NCI-H2196 (cell line): ENCODE data around the gene KLHDC10.
"Not testable (repeated sequence)": the region's sequence is repeated elsewhere in the genome, so short reads cannot be mapped to it uniquely, and the experiment has no call there.

ENCODE experiments used
- DNase-seq: peaks from one replicate; lab custom pipeline; 2025; ENCODE audit not compliant: unreplicated experiment; lab: John Stamatoyannopoulos, UW

Gene KLHDC10, protein sequence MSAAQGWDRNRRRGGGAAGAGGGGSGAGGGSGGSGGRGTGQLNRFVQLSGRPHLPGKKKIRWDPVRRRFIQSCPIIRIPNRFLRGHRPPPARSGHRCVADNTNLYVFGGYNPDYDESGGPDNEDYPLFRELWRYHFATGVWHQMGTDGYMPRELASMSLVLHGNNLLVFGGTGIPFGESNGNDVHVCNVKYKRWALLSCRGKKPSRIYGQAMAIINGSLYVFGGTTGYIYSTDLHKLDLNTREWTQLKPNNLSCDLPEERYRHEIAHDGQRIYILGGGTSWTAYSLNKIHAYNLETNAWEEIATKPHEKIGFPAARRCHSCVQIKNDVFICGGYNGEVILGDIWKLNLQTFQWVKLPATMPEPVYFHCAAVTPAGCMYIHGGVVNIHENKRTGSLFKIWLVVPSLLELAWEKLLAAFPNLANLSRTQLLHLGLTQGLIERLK

DNA sequence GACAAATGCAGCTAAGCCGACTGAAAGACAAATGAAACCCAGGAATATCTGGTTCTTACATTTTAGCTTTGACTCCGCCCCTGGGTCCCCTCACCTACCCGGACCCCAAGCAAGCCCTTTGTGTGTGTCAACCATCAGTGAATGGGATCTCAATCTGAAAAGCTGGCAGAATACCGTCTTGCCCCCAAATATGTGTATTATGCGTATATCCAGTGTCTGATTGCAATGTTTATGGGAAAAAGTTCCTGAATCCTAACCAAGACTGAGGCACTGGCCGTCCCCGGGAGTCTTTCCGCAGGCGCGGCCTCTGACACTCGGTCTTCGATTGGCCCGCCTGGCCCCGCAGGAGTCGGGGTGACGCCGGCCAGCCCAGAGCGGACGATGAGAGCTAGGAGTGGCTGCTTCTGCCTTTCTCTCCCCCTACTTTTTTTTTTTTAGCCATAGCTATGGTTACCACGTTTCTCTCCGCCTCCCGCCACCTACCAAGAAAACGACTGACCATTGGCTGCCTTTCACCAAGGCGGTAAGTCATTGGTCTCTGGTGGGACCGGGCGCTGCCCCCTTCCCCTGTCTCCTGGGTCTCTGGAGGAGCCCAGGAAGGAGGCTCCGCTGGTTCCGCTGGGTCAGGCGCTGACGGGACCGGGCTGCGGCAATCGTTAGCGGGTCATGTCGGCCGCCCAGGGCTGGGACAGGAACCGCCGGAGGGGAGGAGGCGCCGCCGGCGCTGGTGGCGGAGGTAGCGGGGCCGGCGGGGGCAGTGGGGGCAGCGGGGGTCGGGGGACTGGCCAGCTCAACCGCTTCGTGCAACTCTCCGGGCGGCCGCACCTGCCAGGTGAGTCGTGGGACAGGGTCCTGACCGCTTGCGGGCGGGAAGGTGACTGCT lies at the start of gene KLHDC10:
Gene KLHDC10, plus strand, starts transcription at position 557 of the 883 bp plus-strand sequence. Its CDS starts 110 bp downstream, at position 667.
- DNase-seq: peak; percentile 97

DNA sequence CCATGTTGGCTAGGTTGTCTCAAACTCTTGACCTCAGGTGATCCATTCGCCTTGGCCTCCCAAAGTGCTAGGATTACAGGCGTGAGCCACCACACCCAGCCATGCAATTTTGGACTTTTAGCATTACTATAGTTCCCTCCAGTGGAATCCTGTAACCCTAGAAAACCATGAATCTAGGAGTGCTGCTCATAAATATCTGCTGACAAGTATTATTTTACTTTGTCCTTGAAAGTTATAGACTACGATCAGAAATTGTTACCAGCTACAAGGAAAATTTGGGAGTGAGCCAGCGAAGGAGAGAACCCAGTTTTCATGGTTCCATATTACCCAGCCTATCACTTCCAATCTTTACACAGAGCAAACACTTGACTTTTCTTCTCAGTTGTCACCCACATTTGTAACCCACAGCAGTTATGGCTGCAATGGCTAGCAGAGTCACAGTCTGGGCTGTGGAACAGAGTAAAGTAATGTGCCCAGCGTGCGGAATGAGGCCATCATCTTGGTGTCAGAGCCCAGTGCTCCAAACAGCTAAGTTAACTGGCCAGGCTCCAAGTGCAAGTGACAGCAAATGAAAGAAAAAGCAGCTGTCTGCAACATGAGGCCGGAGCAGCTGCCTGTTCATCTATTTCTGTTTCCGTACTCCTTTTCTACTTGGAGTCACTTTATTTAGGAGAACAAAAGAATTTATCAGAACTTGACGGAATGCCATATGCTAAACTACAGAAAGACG lies 49.1 kb upstream of the KLHDC10 start:
- DNase-seq: no peak

DNA sequence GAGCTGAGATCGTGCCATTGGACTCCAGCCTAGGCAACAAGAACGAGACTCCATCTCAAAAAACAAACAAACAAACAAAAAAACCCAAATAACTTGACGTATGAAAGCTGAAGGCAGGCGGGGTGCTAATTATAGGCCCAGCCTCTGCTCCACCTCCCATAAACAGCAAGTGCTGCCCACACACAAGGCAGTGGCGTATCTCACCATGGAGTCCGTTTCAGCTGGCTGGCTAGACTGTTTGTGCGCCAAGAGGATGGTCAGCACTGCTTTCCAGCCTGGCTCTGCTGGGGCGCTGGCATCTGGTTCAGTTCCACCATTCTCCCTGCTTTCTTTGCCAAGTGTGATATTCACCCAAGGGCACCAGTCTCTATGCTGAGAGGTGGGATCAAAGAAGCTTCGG lies 48.2 kb upstream of the KLHDC10 start:
- no peak for DNase-seq

DNA sequence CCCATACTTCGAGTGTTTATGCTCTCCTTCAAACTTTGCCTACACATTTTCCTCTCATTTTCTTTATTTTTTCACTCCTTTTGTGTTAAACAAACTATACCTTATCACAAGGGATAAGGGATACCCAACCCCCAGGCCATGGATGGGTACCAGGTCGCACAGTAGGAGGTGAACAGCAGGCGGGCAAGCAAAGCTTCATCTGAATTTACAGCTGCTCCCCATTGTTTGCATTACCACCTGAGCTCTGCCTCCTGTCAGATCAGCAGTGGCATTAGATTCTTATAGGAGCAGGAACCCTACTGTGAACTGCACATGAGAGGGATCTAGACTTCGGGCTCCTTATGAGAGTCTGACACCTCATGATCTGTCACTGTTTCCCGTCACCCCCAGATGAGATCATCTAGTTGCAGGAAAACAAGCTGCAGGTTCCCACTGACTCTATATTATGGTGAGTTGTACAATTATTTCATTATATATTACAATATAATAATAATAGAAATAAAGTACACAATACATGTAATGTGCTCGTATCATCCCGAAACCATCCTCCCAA lies 47.6 kb upstream of the KLHDC10 start:
- DNase-seq: no peak

DNA sequence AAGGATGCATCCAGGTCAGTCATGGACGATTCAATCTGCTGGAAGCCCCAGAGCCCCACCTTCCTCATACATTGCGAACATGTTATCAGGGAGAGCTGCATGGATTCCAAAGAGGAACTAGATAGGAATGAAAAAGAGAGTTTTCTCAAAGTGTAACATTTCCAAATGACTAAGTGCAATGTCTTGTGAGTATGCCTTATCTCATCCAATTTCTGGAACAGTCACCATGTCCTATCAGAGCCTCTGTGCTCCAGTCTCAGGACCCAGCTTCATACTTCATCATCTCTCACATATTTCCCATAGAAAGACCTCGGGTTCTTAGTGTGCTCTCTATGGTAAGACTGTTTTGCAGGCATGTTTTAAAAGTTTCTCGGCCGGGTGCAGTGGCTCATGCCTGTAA lies 45.9 kb upstream of the KLHDC10 start:
- no peak for DNase-seq

DNA sequence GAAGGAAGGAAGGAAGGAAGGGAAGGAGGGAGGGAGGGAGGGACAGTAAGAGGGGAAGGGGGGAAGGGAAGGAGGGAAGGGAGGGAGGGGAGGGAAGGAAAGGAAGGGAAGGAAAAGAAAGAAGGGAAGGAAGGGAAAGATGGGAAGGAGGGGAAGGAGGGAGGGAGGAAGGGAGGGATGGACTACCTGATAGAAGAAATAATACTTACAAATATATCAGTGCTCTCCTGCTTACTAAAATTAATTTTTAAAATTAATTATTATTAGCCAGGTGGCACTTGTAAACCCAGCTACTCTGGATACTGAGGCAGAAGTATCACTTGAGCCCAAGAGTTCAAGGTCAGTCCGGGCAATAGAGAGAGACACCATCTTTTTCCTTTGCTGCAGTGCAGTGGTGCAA lies 37.6 kb upstream of the KLHDC10 start:
- no peak for DNase-seq

DNA sequence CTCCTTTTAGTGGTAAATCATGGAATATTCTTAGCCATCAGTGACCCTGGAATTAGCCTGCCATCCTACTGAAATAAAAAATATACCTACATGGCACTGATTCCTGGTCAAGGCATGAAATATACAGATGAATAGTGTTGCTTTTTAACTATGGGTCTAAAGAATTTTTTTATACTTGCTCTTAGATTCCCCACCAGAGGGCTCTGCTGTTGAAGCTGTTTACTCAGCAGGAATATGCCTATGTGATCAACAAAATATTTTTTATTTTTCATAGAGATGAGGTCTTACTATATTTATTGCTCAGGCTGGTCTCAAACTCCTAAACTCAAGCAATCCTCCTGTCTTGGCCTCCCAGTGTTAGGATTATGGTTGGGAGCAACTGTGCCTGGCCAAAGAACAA lies 32.6 kb upstream of the KLHDC10 start:
- DNase-seq: peak; percentile 13

DNA sequence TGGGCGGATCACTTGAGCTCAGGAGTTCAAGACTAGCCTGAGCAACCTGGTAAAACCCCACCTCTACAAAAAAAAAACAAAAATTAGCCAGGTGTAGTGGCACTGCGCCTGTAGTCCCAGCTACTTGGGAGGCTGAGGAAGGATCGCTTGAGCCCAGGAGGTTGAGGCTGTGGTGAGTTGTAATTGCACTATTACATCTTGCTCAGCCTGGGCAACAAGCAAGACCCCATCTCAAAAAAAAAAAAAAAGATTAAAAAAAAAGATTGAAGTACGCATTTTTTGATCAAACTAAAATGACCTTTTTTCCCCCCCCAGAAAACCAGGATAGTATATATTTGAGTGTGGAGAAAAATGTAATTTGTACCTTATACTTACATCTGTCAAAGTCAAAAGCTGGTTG lies 29.8 kb upstream of the KLHDC10 start:
- no peak for DNase-seq

DNA sequence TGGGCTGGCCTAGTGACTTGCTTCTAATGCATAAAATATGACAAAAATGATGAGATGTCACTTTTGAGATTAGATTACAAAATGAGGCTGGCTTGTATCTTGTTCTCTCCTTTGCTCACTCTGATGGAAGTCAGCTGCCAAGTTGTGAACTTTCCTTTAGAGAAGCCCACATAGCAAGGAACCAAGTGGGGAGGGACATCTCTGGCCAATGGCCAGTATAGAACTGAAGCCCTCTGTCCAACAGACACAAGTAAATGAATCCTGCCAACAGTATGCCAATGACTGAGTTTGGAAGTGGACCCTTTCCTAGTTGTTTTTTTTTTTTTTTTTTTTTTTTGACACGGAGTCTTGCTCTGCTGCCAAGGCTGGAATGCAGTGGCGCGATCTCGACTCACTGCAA lies 22.5 kb upstream of the KLHDC10 start:
- DNase-seq: no peak

DNA sequence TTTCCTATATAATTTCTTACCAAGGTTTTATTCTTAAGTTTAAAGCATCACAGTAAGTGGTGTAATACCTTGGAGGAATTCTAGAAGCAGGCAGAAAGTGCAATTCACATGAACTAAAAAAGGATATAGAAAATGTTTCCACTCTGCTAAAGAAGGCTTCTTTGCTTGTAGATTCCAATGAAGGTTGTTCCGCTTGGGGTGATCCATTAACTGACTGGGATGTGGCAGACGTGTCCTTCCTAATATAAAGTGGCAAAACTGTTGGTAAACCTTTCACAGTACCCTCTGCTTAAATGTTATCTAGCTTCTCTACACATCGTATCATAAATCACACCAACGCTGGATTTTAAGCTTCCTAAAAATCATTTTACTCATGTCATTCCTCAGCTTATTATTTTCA lies 21.4 kb upstream of the KLHDC10 start:
- no peak for DNase-seq

DNA sequence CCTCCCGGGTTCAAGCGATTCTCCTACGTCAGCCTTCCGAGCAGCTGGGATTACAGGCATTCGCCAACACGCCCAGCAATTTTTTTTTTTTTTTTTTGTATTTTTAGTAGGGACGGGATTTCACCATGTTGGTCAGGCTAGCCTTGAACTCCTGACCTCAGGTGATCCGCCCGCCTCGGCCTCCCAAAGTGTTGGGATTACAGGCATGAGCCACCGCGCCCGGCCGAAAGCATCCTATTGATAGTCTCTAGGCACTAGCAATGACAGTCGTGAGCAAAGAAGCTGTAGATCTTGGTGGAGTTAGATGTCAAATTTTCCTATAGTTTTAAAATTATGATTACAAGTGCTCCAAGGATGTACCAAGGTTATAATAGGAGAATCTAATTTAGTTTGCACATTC lies 18.1 kb upstream of the KLHDC10 start:
- not testable (repeated sequence) for DNase-seq

DNA sequence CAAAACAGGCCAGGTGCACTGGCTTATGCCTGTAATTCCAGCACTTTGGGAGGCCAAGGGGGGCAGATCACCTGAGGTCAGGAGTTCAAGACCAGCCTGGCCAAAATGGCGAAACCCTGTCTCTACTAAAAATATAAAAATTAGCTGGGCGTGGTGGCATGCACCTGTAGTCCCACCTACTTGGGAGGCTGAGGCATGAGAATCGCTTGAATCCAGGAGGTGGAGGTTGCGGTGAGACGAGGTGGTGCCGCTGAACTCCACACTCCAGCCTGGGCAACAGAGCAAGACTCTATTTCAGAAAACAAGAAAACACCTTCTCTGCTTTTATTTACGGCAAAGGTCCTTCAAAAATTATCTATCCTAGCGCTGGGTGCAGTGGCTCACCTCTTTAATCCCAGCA lies 15.1 kb upstream of the KLHDC10 start:
- not testable (repeated sequence) for DNase-seq

DNA sequence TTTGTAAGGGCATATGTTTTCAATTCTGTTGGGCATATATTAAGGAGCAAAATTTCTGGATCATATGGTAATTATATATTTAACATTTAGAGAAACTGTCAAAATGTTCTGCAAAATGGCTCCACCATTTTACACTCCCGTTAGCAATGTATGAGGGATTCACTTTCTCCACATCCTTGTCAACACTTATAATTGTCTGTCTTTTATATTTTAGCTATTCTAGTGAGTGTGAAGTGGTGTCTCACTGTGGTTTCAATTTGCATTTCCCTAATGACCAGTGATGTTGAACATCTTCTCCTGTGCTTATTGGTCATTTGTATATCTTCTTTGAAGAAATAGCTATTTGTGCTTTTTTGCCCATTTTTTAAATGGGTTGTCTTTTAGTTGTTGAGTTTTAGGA lies 8.1 kb upstream of the KLHDC10 start:
- DNase-seq: no peak

DNA sequence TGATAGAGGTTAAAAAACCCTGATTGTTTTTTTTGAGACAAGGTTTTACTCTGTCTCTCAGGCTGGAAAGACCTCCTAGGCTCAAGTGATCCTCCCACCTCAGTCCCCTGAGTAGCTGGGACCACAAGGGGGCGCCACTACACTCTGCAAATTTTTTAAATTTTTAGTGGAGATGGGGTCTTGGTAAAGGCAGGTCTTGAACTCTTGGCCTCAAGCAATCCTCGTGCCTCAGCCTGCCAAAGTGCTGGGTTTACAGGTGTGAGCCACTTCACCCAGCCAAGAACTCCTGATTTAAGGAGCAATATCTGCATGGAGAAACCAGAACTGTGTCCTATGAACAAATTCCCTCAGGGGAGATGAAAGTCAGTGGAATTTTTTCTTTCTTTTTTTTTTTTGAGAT lies 7.3 kb upstream of the KLHDC10 start:
- DNase-seq: peak; percentile 63

DNA sequence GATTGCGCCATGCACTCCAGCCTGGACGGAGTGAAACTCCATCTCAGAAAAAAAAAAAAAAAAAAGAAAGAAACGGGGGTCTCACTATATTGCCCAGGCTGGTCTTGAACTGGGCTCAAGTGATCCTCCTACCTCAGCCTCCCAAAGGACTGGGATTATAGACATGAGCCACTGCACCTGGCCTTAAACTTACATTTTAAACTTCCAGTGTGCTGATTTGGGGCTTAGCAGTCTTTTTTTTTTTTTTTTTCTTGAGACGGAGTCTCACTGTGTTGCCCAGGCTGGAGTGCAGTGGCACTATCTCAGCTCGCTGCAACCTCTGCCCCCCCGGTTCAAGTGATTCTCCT lies 5.8 kb upstream of the KLHDC10 start:
- not testable (repeated sequence) for DNase-seq

DNA sequence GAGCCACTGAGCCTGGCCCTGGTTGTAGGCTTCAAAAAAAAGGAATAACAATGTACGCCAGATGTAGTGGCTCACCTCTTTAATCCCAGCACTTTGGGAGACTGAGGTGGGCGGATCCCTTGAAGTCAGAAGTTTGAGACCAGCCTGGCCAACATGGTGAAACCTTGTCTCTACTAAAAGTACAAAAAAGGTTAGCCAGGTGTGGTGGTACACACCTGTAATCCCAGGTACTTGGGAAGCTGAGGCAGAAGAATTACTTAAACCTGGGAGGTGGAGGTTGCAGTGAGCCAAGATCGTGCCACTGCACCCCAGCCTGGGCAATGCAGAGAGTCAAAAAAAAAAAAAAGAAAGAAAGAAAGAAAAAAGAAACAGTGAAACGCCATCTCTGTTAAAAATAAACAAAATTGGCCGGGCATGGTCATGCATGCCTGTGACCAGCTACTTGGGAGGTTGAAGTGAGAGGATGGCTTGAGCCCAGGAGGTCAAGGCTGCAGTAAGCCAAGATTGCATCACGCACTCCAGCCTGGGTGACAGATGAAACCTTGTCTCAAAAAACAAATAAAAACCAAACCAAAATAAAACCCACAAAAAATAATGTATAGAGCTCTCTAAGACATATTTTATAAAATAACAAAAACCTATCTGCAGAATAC lies 4.7 kb upstream of the KLHDC10 start:
- DNase-seq: no peak

DNA sequence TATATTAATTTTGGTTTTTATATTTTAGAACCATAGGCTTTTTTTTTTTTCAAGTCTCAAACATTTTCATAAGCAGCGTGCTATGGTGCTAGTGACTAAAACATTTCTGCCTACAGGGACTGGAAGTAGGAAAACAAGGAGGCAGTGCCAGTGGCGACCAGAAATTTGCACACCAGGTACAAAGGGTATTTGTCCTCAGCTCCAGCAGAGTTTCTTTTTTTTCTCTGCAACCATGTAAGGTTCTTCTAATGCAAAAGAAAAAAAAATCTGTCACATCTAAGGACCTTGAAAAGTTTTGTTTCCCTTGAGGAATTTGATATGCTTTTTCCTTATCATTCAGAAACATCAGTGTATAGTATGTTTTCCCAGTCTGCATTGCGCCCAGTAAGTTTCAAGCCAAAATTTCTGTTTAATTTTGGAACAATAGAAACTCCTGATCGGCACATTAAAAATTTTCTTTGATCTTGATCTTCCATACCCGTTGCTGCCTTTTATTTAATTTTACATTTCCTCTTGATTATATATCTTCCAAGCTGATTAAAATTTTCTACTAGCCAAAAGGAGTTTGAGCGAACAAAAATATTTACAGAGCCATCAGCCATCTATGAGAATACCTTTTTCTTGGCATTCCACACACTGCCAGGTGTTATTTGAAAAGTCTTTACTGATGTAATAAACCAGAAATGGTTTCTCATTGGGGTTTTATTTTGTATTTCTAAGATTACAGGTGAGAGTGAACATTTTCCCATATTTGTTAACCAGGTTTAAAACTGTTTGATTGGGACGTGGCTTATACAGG lies 956 bp upstream of the KLHDC10 start:
- no peak for DNase-seq

DNA sequence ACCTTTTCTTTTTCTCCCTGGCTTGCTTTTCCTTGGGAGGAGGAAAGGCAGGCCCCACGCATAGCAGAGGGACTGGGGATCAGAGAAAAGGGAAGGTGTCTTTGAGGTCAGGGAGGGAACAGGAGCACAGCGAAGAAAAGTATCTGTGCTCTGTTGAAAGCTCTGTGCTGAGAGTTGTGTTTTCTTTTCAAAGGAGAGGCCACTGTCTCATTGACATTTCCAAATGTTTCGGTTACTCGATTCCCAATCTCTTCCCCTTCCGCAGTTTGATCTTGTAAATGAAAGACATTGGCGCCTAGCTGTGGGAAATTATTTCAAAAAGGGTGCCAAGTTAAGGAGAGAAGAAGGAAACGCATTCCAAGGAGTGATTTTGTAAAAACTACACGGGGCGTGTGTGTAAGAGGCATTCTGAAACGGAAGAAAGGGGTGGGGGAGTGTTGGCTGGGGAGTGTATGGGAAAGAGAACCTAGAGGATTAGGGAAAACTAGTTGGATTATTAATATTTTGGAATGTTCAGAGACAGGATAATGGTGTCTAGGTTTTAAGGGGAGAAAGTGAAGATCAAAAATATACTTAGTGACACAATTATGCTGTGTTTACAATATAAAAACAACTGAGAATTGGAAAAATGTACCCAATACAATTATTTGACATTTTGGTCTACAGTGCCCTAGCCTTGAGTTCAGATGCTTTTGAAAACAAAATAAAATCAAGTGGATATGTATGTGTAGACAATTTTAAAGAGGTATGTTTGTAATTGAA lies 708 bp downstream of the KLHDC10 start:
- DNase-seq: no peak
